ENCODE results near the gene TOR3A.
A peak's percentile ranks its signal among the peaks of the same experiment; 100 is the strongest.

Gene TOR3A

DNA sequence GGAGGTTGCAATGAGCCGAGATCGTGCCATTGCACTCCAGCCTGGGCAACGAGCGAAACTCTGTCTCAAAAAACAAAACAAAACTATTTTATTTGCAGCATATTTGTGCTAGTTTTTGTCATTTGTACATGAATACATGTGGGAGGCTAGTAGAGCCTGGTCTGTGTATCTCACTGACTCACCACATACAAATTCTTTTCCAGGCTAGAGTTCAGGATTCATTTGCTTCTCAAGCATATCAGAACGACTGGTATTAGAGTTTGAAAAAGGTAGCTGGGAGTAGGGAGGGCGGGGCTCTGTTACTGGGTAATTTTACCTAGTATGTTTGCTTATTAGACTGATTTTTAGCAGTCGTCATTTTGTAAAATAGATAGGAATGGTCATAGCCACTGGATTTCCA is 4.5 kb upstream of the TOR3A start:
- no peak for DNase-seq

DNA sequence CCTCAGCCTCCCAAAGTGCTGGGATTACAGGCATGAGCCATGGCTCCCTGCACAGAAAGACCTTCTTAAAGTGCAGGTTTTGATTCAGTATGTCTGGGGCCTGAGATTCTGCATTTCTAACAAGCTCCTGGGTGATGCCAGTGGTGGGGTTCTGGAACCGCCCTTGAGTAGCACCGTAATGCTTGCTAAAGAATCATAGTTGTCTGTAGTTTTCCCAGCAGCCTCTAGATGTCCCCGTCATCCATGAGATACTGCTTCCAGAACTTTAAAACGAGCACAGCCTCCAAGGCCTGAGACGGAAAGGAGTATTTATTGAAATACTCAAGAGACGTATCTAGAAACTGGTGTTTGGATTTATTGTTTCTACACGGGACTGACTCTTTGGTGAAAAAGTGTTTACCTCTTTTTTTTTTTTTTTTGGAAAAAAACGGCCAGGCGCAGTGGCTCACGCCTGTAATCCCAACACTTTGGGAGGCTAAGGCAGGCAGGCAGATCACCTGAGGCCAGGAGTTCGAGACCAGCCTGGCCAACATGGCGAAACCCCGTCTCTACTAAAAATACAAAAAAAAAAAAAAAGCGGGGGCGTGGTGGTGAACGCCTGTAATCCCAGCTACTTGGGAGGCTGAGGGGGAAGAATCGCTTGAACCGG is 2.6 kb upstream of the TOR3A start:
- peak; percentile 78 for DNase-seq

DNA sequence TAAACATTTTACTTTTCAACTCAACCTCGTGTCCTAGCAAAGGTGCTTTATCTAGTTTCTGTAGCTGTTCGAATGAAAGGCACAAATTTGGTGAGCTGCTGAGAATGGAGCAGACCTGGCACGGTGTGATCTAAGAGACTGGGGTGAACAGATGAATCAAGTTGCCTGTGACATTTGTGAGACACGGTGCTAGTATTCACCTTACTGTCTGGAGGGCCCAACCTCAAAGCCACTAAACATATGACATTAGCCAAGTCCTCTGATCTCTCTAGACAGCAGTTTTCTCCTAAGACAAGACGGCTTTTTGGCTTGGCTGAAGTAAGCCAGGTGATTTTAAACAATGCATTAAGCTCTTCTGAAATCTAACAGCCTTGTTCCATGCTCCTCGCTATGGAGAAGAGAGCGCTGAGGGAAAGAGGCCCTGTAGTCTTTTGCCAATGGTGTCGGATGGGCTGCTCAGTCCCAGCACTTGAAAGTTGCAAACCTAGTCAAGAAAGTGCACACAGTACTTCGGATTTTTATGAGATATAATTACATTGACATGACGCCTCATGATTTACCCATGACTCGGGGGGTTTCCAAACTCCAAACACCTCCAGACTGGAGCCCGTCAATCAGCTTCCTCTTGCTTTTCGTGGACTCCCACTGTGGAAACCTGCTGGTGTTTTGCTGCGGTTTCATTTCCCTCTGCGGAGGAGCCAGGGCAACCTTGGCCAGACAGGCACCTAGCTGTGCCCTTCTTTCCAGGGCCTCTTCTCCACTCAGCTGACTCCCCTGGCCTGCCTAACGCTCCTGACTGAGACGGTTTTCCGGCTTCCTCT is 794 bp upstream of the TOR3A start:
- no peak for DNase-seq

DNA sequence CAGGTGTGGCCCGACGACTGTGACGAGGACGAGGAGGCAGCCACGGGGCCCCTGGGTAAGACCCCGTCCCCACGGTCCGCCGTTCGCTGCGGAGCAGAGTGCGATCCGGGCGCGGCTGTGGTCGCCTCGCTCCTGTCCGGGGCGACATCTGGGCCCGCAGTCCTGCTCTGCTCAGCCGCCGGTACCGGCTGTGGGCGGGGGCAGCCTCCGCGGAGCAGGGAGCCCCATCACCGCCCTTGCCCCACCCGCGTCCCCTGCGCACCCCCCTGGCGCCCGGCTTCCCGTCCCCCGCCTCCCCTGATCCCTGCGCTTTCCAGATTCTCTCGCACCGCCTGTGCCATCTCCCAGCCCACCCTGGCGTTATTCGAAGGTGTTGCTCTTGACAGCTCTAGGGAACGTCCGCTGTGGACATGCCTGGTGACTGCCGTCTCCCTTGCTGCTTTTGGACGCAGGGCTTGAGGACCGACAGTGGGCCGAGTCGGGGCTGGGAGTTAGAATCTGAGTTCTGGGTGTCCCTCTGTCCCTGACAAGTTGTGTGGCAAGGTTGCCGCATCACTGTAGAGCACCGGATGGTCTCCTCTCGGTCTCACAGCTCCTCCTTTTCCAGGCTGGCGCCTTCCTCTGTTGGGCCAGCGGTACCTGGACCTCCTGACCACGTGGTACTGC is 596 bp downstream of the TOR3A start:
- peak; percentile 22 for DNase-seq

DNA sequence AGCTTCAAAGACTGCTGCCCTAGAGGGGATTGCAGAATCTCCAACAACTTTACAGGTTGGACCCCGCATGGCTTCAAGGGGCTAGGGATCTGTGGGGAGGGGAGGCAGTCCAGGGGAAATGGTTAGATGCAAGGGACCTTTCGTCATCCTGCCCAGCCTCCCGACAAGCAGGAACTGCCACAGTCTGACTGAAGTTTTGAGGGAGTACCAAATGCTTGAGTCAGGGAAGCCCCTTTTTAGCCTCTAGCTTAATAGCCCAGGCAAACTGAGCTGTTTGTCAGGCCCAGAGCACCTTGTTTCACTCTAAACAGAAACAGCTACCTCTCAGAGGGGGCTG is 1.1 kb downstream of the TOR3A start:
- peak; percentile 27 for DNase-seq

DNA sequence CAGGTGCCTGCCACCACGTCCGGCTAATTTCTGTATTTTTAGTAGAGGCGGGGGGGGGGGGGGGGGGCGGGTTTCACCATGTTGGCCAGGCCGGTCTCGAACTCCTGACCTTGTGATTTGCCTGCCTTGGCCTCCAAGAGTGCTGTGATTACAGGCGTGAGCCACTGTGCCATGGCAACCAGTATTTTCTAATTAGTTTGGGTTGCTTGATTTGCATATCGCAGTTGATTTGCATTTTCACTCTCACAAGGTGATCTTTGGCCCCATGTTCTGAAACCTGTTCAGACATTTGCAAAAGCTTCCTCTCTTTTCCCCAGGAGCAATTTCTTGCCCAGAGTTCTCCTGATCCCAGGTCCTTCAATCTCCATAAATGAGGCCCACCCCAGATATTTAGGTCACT is 1.7 kb downstream of the TOR3A start:
- no peak for DNase-seq

DNA sequence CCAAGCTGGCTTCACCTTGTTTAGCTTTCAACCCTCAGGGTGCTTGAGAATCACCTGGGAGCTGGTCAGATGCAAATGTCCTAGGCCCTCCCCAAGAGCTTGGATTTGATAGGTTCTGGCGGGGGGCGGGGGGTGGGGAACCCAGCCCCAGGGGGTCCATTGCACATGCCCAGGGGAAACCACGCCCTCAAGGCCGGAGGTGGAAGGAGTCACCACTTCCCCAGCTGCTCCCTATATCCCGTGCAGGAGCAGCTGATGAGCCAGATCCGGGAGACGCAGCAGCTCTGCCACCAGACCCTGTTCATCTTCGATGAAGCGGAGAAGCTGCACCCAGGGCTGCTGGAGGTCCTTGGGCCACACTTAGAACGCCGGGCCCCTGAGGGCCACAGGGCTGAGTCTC is 5.8 kb downstream of the TOR3A start:
- DNase-seq, result peak; percentile 11

DNA sequence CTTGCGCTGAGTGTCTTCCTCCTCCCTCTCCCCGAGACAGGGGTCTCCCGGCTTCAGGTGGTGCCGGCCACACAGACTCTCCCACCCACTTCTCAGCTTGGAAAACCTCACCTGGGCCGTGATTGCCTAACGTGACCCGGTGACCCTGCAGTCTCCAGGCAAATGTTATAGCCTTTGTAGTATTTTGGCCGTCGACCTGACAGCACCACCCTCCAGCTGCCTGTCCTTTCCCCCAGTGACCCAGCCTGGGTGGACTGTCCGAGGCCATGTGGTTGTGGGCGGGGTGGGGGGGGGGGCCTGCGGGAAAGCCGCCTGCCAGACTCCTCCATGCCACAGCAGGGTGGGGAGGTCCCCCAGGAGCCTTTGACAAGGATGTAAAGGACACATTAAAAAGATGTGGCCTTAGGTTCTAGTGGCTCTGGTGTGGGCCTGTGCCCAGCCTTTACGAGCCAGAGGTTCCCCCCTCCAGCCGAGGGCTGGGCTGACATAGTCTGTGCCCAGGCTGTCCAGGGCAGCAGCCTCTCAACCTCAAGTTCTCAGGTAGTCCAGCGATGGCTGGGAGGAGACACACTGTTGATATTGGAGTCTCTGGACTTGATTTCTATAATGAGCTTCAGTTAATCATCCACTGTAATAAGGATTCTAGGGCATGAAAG is 8.1 kb downstream of the TOR3A start:
- DNase-seq, result no peak

DNA sequence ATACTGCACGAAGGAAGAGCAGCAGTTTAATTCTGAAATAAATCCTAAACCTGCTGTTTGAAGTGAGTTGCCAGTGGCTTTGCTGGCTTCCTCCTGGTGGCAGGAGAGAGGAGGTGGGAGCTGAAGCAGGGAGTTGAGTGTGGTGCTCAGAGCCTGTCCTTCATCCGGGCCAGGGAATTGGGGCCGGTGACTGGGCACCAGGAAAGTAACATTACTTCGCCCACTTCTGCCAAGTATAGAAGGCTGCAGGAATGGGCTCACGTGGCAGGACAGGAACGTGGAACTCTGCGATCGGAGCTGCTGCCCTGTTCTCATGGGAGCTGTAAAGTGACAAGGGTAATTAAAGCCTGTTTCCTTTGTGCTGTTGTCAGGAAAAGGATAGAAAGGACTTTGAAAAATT is 8.7 kb downstream of the TOR3A start:
- DNase-seq, result no peak

DNA sequence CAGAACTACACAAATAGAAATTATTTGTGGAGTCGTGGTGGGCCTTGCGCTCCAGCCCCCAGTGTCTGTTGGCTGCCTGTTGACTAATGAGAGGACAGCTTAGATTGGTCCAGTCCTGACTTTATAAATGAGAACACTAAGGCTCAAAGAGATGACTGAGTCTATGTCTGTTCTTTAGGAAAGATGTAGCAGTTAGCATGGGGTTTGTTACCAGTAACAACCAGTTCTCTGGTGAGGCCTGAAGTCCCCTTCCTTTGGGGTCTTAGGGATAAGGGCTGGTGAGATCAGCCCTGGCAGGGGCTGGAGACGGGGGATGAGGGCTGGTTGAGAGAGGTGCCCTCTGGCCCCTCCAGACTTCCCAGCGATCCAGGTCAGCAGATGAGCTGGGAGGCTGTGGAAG is 9.1 kb downstream of the TOR3A start:
- DNase-seq, result no peak

DNA sequence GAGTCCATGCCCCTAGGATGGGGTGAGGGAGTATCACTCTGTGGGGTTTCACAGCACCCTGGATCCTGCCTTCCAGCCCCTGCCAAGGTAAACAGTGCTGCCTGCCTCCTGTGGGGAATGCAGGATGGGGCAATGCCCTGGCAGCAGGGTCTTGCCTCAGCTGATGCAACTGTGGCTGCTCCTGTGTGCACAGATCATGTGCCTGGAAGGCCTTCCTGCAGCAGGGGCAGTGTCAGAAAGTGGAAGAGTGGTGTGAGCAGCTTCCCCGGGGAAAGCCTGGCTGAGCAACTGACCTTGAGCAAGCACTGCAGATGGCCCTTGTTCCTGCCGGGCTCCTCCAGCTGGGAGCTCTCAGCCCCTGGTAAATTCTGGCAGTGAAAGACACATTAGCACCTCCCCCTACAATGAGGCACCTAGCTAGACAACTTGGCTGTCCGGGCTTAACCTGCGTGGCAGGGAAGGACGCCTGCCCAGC is 9.9 kb downstream of the TOR3A start:
- peak; percentile 63 for DNase-seq

DNA sequence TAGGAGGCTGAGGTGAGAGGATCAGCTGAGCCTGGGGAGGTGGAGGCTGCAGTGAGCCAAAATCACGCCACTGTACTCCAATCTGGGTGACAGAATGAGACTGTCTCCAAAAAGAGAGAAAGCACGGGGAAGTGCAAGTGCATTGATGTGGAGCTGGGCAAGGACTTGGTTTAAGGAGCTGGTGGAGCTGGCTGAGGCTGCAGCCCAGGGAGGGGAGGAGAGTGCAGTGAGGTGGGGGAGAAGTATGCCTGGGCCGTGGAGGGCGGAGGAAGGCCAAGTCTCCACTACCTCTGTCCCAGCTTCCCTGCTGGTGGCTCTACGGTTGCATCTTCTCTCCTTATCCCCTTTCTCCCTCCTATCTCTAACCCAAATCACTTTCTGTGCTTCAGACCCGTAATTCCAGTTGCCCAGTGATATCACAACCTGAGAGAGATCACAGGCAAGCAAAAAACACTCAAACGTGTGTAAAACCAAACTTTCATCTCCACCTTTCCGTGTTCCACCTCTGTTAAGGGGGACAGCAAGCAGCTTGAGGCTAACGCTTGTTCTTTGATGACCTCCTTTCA is 11.1 kb downstream of the TOR3A start:
- no peak for DNase-seq

DNA sequence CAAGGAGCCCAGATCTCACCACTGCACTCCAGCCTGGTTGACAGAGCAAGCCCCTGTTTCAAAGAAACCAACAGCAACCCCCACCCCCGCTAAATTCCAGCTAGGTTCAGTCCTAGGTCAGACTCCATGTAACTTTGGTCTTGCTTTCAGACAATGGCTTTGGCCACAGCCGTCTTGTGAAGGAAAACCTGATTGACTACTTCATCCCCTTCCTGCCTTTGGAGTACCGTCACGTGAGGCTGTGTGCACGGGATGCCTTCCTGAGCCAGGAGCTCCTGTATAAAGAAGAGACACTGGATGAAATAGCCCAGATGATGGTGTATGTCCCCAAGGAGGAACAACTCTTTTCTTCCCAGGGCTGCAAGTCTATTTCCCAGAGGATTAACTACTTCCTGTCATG is 12.9 kb downstream of the TOR3A start:
- no peak for DNase-seq

DNA sequence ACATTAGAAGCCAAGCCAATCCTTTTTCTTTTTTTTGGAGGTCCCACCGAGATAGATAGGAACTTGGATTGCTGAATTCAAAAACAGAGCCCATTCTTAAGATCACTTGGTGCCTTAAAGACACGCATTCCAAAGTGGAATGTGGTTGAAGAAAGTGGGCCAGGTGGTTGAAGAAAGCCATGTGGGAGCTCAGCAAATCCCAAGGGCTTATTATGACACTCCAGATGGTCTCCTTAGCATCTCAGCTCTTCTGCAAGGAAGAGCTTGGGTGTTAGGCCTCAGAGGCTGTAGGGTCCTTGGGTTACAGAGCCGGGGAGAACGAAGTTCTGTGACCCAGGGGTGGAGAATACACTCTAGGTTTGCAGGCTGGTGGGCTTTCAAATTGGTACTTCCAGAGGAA is 13.5 kb downstream of the TOR3A start:
- no peak for DNase-seq

DNA sequence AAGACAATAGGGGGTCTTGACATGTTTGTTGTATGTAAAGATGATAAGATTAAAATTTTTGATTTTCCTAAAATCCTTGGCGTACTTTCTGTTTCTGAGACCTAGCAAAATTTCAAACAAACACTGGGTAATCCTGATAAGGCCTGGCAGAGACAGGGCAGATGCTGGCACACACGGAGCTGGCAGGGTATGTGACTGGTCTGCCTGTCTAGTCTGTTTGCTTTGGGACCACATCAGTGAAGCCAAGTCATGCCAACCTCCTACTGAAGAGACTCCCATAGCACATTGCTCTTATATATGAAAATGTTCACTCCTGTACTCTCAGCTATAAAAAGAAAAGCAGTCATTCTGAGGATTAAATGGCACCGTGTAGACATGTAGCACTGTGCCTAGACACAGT is 14.1 kb downstream of the TOR3A start:
- DNase-seq, result no peak

DNA sequence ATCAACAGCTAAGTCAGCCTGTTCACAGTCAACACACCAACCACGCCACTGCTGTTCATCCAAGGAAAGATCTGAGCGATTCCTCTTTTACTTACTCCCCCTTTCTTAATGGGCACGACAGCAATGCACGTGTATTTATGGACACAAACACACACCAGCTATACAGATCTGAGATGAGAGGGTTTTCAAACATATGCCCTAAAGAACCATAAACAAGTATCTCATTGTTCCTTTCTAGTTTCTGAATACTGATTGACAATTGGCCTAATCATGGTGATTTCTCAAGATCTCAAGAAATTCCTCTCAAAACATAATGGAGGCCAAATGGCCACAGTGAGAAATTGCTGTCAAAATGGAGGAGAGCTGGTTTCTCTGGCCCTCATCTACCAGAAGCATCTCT is 18.0 kb downstream of the TOR3A start:
- no peak for DNase-seq

DNA sequence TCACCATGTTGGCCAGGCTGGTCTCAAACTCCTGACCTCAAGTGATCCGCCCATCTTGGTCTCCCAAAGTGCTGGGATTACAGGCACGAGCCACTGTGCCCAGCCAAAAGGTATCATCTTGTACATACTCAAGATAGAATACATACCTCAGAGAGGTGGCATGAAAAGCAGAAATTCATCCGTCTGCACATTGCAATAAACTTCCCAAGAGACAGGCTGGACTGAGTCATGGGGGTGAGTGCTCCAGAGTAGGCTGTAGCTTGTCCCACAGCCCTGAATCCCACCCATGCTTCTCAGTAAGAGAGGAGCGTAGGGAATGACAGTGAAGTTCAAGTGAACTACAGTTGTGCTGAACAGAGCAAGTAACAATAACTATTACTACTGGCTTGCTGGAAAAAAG is 19.7 kb downstream of the TOR3A start:
- no peak for DNase-seq

DNA sequence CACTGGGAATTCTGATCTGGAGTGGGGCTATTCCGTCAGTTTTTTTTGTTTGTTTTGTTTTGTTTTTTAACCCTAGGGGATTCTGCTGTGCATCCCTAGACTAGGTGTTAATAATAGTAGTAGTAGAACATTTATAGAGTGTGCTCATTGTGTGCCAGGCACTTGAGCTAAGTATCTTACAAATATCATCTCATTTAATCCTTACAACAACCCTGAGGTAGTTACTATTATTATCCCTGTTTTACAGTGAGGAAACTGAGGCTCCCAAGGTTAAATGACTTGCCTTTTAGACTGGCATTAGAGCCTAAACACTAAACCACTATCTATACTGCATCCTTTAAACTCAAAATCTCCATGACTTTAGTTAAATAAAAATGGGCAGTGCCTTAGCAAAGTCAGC is 22.1 kb downstream of the TOR3A start:
- DNase-seq, result no peak

DNA sequence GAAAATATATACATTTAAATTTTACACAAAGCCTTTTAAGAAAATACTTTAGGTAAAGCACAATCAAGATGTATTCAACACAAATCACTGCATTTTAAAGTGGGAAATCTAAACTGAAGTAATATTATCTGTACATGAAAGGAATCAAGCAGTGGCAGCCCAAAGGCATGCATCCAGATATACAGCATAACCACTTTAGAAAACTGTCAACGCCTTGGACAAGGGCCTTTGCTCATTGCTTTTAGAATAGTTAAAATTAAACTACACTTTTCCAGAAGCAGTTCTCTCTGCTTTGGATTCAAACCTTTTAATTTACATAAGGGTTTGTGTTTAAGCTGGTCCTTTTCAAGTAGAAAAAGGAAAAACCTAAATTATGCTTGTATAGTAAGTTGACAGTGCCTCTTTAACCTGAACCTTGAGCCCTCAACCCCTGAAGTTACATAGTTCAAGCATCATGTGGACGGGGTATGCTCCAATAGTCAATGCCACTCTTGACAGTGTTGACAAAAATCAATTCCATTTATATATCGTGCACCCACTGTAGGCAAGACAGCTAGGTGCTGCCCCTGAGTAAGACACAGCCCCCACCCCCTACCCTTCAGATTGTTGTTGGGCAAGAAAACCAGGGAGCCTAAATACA is 22.9 kb downstream of the TOR3A start:
- no peak for DNase-seq

DNA sequence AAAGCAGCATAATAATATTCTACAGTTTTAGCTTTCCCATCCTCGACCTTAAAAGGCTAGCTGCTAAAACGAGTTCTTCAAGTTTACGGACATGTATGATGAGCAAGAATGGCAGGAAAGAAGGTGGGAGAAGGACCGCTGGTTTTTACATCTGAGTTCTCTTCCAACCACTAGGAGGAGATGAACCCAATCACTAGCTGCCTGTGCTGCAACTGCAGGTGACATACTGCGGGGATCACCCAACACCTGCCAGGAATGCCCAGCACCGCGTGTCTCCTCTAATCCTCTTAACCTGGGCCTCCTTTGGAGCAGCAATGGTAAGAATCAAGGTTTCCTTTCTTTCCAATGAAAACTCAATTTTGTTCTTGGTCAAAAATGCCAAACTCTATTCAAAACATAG is 23.5 kb downstream of the TOR3A start:
- DNase-seq, result no peak

DNA sequence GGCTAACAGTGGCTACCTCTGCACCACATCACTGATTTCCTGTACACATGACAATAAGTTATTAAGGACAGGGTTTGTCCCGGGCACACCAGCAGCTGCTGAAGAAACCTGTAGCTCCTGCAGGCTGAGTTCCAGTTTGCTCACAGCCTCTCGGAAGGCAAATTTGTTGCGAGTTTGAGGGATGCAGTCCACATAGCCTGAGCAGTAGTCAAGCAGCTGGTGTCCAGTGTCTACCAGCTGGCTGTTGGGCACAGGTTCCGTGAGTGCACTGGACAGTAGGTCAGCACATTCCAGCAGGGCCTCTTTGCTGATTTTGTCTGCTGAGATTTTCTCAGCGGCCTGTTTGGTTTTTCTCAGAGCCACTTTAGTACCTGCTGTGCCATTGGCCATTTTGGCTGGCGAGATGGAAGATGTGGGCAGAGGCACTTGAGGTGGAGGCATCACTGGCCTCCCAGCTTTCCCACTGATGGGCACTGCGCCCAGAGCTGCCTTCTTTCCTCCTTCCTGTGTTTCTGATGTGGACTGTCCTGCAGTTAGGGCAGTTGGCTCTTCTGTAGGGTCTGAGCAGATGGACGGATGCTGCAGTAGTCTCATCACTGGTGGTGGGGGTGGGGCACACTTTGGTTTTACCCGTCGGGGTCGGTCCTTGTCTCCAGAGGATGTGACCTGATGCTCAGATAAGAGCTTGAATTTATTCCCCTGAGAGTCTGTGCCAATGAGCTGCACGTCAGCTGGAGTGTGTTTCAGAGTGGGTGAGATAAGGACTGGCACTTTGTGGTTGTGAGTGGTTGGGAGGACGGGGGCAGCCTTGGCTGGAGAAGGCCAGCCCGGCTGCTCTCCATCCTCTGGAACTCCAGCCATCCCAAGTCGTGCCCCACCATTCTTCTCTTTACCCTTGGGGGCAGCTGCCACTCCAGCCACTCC is 26.1 kb downstream of the TOR3A start:
- DNase-seq, result no peak
